ENCODE data around the gene VSIG10L2. TPM values are rescaled to one million over a fixed set of nuclear protein-coding genes. Genes with fewer than 3 reads are reported as not detected.

The VSIG10L2 gene
- polyA plus RNA-seq, 2 of the 4 experiments (the other 2 are of a cell fraction) = not detected

- TF ChIP-seq CBX2 (IDR thresholded peaks at IDR 0.05; ENCODE audit: borderline replicate concordance, low read depth) (no peak), POLR2A (IDR thresholded peaks at IDR 0.05; ENCODE audit: low read length) (no peak), FOSL2 (IDR thresholded peaks at IDR 0.05) (no peak), FOSL2 (CRISPR knock-in tag; IDR thresholded peaks at IDR 0.05) (no peak), BCL3 (IDR thresholded peaks at IDR 0.05) (no peak), JUN (IDR thresholded peaks at IDR 0.05) (no peak), FOXS1 (CRISPR knock-in tag; IDR thresholded peaks at IDR 0.05) (no peak), RAD21 (conservative IDR thresholded peaks at IDR 0.05 in 1 of 2, IDR thresholded peaks at IDR 0.05 in 1 of 2) (no peak), RARB (CRISPR knock-in tag; IDR thresholded peaks at IDR 0.05) (no peak), CHD4 (IDR thresholded peaks at IDR 0.05; ENCODE audit: borderline replicate concordance) (no peak), HDAC2 (IDR thresholded peaks at IDR 0.05) (no peak), CTCF (IDR thresholded peaks at IDR 0.05) (no peak), ELK1 (IDR thresholded peaks at IDR 0.05; ENCODE audit: low read depth, low read length) (no peak), E2F6 (IDR thresholded peaks at IDR 0.05; ENCODE audit: borderline replicate concordance, low read depth) (no peak), JUNB (IDR thresholded peaks at IDR 0.05) (no peak), MAZ (IDR thresholded peaks at IDR 0.05; ENCODE audit: borderline replicate concordance, low read depth, low read length) (no peak)
- CTCF ChIA-PET = no interaction called here
- DNase-seq (ENCODE audit: low read depth in 1 of 2, low spot score in 1 of 2) = no peak
- H3K27ac ChIP-seq = no peak overlapping the region
- H3K4me3 ChIP-seq = no peak overlapping the region
- H3K9me3 ChIP-seq = no peaks in the 10 kb centered on the region
- no peak for FAIRE-seq
- no peak overlapping the region for H3K4me2 ChIP-seq
- no peaks in the 10 kb centered on the region for H3K4me1 ChIP-seq
- POLR2A ChIA-PET = no interaction called here
- WGBS (ENCODE audit: missing lambda C conversion rate) = 90% methylated on average over 7 of the region's 7 CpGs
- no peak for ATAC-seq
These were observed 47.0 kb downstream of the VSIG10L2 start for GRCh38 chr11:125992893-125993292.

GRCh38 chr11:125994509-125994908 is 48.7 kb downstream of the VSIG10L2 start:
- POLR2A ChIA-PET = no interaction called here
- no peak for FAIRE-seq
- Histone ChIP-seq H3K27ac (no peak overlapping the region), H3K4me3 (no peak overlapping the region), H3K4me2 (no peak overlapping the region), H3K4me1 (no peaks in the 10 kb centered on the region), H3K9me3 (no peaks in the 10 kb centered on the region)
- DNase-seq (ENCODE audit: low read depth in 1 of 2, low spot score in 1 of 2) = no peak
- WGBS (ENCODE audit: missing lambda C conversion rate) = 87% methylated on average over 5 of the region's 5 CpGs
- TF ChIP-seq MAFK (IDR thresholded peaks at IDR 0.05; ENCODE audit: partially characterized antibody) = no peak
- TF ChIP-seq REST (IDR thresholded peaks at IDR 0.05) = no peak
- no peak for TF ChIP-seq RCOR1 (IDR thresholded peaks at IDR 0.05; ENCODE audit: low read depth, low read length)
- TF ChIP-seq SMC3 (IDR thresholded peaks at IDR 0.05) = no peak
- no peak for TF ChIP-seq HMGXB4 (CRISPR knock-in tag; IDR thresholded peaks at IDR 0.05; ENCODE audit: borderline replicate concordance)
- no peak for TF ChIP-seq HOXA7 (CRISPR knock-in tag; IDR thresholded peaks at IDR 0.05)
- TF ChIP-seq MYC (IDR thresholded peaks at IDR 0.05; ENCODE audit: borderline replicate concordance, low read length) = no peak
- no peak for TF ChIP-seq ATOH8 (CRISPR knock-in tag; IDR thresholded peaks at IDR 0.05; ENCODE audit: low read depth)
- CTCF ChIA-PET = no interaction called here
- no peak for ATAC-seq
